SKM-1 (cell line): ENCODE measurements around the gene SF3B5.
"Not testable (repeated sequence)": the region's sequence is repeated elsewhere in the genome, so short reads cannot be mapped to it uniquely, and the experiment has no call there.

Experiments used
- DNase-seq: peaks from one replicate; lab custom pipeline; 2025; ENCODE audit not compliant: unreplicated experiment; lab: John Stamatoyannopoulos, UW

The SF3B5 gene

DNA sequence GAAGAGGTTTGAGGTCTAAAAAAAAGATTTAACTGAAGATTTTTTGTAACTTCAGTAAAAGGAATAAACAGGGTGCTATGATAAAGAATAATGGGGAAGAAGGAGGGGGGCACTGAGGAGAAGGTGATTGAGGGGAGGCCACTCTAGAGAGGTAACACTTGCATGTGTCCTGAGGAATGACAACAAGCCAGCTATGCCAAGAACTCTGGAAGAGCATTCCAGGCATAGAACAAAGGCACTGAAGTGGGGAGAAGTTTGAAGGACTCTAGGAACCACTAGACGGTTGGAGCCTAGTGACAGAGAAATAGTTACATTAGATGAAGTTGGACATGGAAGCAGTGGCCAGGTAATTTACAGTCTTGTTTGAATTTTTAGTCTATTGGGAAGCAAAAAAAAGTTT is 10.8 kb upstream of the SF3B5 start:
- no peak for DNase-seq

- peak; percentile 68 for DNase-seq
Observed at GRCh38 chr6:144104898-144105487, 9.6 kb upstream of the SF3B5 start.

DNA sequence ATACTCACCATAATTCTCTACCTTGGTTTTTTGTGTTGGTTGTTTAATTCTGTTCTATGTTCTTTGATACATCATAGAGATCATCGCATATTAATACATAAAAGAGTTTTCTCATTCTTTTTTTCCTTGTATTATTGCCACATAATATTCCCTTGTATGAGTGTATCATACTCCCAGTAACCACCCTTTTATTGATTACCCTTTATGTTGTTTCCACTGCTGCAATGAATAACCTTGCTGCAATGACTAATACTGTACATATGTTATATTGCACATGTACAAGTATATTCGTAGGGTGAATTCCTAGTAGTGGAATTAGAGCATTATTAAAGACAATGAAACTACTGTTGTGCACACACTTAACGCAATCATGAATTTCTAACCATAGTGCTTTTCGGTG is 9.1 kb upstream of the SF3B5 start:
- no peak for DNase-seq

- DNase-seq, result no peak
Observed at GRCh38 chr6:144103026-144103563, 7.7 kb upstream of the SF3B5 start.

DNA sequence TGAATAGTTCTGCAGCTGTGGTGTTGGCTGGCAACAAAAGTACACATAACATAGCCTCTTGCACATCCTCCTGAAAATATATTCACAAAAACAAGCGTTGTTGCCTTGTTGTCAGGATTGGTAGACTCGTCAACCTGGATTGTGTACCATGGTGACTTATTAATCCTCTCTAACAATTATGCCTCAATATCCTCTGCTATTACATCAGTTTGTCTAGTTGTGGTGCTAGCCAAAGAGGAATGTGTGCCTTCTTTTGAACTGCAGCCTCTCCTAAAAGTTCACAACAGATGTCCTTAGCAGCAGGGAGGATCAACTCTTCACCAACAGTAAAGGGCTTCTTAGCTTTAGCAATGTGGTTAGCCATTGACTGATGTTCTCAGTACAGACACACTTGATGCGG is 3.6 kb upstream of the SF3B5 start:
- DNase-seq, result no peak

GRCh38 chr6:144094731-144095133 is 641 bp downstream of the SF3B5 start:
- no peak for DNase-seq

DNA sequence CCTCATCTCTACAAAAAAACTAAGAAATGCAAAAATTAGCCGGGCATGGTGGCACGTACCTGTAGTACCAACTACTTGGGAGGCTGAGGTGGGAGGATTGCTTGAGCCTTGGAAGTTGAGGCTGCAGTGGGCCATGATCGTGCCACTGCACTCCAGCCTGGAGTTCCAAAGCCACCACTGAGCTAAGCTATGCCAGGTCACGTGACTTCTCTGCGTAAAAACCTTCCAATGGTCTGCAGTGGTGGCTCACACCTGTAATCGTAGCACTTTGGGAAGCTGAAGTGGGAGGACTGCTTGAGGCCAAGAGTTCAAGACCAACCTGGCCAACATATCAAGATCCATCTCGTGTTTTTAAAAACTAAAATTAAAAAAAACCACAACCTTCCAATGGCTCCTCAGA is 1.7 kb downstream of the SF3B5 start:
- no peak for DNase-seq

DNA sequence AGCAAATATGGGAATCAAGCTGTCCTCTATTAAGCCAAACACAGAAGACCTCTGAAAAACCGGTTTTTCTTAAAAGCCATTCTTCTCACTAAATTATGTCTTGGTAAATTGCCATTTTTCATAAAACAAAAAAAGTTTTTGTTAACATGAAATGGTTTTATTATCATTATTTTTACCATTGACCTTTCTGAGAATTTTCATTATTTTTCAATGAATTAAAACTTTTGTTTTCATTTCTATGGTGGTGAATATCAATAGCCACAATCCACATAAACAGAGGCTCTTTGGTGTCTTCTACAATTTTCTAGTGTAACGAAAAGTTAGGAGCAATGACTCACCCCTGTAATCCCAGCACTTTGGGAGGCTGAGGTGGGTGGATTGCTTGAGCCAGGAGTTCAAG is 2.1 kb downstream of the SF3B5 start:
- no peak for DNase-seq

- DNase-seq, result no peak
Observed at GRCh38 chr6:144090384-144090783, 5.0 kb downstream of the SF3B5 start.

GRCh38 chr6:144087789-144088426 is 7.5 kb downstream of the SF3B5 start:
- no peak for DNase-seq

DNA sequence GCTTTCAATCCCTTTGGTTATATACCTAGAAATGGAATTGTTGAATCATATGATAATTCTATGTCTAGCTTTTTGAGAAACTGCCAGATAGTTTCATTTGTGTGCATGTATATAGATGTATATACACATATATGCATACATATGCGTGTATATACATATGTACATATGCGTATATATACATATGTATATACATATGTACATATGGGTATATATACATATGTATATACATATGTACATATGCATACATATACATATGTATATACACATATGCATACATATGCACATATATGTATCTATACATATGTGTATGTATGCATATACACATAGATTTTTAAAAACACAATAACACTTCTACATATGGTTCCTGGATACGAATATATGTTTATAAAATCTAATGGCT is 8.4 kb downstream of the SF3B5 start:
- no peak for DNase-seq

DNA sequence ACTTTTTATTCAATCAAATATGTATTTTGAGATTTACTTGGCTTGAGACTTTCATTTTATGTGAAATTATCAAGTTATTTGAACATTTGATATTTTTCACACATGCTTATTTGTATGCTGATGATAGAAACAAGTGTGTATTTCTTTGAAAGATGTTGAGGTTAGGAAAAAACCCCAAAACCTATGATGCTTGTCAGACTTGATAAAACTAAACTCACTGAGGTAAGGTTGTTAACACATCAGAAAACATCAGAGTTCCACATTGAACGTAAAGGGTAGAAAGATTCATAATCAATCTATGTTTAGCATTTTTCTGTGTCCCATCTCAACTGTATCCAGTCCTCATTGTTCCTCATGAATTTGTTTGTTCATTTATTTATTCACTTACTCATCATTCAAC is 12.2 kb downstream of the SF3B5 start:
- DNase-seq, result no peak

- not testable (repeated sequence) for DNase-seq
Observed at GRCh38 chr6:144082412-144082811, 13.0 kb downstream of the SF3B5 start.

GRCh38 chr6:144077871-144078270 is 17.5 kb downstream of the SF3B5 start:
- no peak for DNase-seq

- no peak for DNase-seq
Observed at GRCh38 chr6:144075875-144076274, 19.5 kb downstream of the SF3B5 start.

DNA sequence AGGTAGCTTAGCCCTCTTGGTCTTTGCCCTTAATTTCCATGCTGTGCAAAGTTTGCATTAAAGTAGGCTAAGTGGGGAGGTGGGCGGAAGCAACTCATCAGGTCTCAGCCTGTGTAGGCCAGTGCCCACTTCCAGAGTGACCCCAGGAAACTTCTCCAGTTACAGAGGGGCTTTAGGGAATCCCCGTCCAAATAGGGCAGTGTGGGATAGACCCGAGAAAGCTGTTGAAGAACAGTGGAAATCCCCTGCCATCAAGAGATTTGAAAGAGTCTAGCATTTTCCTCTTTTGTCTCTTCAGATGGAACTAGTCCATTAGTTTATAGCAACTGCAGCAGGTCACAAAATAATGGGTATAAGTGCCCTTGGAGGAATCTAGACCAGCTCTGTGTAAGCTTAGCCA is 20.2 kb downstream of the SF3B5 start:
- no peak for DNase-seq

DNA sequence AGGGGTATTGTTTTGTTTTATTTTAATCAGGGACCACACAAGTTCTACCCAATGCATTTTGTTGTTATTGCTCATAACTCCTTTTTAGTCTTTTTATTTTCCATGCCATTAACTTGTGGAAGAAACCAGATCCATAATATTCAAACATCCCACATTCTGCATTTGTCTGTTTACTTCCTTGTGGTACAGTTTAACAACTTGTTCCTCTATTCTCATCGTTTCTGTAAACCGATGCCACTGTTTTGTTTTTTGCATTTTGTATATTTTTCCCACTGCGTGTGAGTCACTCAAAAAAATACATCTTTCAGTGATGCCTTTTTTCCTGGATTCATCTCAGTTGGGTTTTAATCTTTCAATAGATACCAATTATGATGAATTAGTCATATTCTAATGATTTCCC is 22.3 kb downstream of the SF3B5 start:
- no peak for DNase-seq

GRCh38 chr6:144069506-144069905 is 25.9 kb downstream of the SF3B5 start:
- no peak for DNase-seq

DNA sequence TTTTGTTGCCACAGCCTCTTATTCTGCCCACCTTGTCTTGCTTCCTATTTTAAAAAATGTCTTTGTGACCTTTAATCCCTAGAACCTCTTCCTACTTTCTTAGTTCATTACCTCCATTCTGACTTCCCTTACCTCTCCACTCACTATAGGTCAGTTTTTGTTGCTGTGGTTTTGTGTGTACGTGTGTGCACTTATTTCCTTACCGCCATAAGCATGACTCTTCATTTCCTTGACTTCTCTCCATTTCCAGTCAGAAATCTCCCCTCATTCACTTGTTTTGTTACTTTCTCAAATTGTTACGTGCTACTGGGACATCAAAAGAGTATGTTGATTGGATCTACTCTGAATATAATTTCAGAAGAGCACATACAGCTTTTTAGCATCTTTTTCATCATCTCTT is 26.6 kb downstream of the SF3B5 start:
- no peak for DNase-seq

- DNase-seq, result no peak
Observed at GRCh38 chr6:144066741-144067484, 28.5 kb downstream of the SF3B5 start.

DNA sequence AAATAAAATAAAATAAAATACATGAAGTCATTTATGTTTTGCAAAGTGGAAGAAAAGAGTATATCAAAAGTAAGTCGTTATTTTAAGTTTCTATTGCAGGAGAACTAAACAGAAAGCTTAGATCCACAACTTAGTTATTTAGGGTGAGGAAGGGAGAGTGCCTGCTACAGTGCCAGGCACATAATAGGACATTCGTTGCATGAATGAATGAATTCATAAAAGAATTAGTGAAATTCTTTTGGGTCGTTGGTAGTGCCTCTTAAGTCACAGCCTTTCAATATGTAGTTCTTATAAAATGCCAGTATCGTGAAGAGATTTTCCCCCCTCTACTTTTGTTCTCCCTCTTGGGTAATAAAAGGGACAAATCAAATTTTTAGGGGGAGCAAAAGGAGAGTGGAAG is 29.1 kb downstream of the SF3B5 start:
- no peak for DNase-seq

- no peak for DNase-seq
Observed at GRCh38 chr6:144065213-144065660, 30.1 kb downstream of the SF3B5 start.
